ENCODE data around the gene MSMP. TPM values are rescaled to one million over a fixed set of nuclear protein-coding genes. Genes with fewer than 3 reads are reported as not detected.
A peak's percentile ranks its signal among the peaks of the same experiment; 100 is the strongest.

MSMP gene
- total and polyA plus RNA-seq, 2 donors: 0.25 TPM; not detected in 1

DNA sequence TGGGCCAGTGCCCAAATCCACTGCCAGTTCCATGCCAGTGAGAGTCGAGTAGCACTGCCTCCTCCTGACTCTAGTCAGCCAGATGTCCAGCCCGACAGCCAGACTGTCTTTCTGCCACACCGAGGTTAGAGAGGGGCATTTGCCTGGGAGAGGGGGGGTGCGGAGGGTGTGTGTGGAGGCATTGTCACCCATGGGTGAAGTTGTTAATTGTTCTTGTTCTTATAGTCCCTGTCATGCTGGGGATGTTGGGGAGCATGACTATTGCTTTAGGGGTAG lies 3.9 kb downstream of the MSMP start:
- peak overlapping the region in 1 of 2 donors; percentile 81 for H3K4me3 ChIP-seq (ENCODE audit: low read length in 2 of 2)
- H3K9me3 ChIP-seq (ENCODE audit: control insufficient read depth in 2 of 2, insufficient read depth in 1 of 2, low read length in 1 of 2): no peaks in the 10 kb centered on the region
- H3K36me3 ChIP-seq (ENCODE audit: control insufficient read depth in 2 of 2, insufficient read depth in 2 of 2, low read length in 1 of 2): peaks cover 31 to 37% of the 10 kb centered on the region in 2 donors
- no peak for DNase-seq (ENCODE audit: low read depth in 6 of 9, low spot score in 9 of 9)
- H3K4me1 ChIP-seq (ENCODE audit: control insufficient read depth in 2 of 2, insufficient read depth in 2 of 2, low read length in 2 of 2): peaks cover 25 to 32% of the 10 kb centered on the region in 2 donors
- H3K27me3 ChIP-seq (ENCODE audit: control insufficient read depth in 2 of 2, insufficient read depth in 1 of 2, low read length in 1 of 2): no peaks in the 10 kb centered on the region
- H3K27ac ChIP-seq (ENCODE audit: low read depth in 1 of 2, low read length in 1 of 2): peak overlapping the region in 1 of 2 donors; percentile 62
- WGBS: 79% methylated on average over 4 of the region's 4 CpGs

DNA sequence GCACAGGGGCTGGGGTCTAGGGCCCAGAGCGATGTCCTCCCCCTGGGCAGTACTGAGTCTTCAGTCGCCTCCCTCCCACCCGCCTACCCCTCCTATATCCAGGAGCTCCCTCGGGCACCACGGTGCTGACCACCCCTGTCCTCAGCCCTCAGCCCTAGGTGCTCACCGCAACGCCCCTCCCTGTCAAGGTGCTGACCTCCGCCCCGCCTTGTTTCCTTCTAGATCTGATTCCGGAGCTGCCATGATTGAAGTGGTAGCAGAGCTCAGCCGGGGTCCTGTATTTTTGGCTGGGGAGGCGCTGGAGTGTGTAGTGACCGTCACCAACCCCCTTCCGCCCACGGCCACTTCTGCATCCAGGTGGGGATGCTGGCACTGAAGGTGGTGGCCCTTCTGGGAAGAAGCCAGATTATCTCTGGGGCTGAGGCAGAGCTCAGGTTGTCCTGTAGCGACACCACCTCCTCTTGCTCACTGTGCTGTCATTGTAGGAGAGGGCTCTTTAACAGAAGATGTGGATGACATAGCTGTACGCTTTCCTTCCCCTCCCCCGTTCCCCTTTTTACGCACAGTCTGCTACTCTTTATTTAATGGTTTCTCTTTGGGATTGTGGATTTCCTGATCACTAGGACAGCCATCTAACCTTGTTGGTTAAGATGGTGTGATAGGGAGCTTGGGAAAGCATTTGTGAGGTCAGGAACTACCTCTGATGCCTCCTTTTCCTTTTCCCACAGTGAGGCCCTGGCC lies 4.4 kb downstream of the MSMP start:
- H3K4me1 ChIP-seq (ENCODE audit: control insufficient read depth in 2 of 2, insufficient read depth in 2 of 2, low read length in 2 of 2): peaks cover 25 to 33% of the 10 kb centered on the region in 2 donors
- H3K27ac ChIP-seq (ENCODE audit: low read depth in 1 of 2, low read length in 1 of 2): peak overlapping the region; percentile 62 to 89
- H3K27me3 ChIP-seq (ENCODE audit: control insufficient read depth in 2 of 2, insufficient read depth in 1 of 2, low read length in 1 of 2): no peaks in the 10 kb centered on the region
- H3K9me3 ChIP-seq (ENCODE audit: control insufficient read depth in 2 of 2, insufficient read depth in 1 of 2, low read length in 1 of 2): no peaks in the 10 kb centered on the region
- H3K36me3 ChIP-seq (ENCODE audit: control insufficient read depth in 2 of 2, insufficient read depth in 2 of 2, low read length in 1 of 2): peaks cover 32 to 38% of the 10 kb centered on the region in 2 donors
- H3K4me3 ChIP-seq (ENCODE audit: low read length in 2 of 2): peak overlapping the region; percentile 81 to 88
- WGBS: 9% methylated on average over 19 of the region's 19 CpGs
- DNase-seq (ENCODE audit: low read depth in 6 of 9, low spot score in 9 of 9): peak in 2 of 9 donors; percentile 47 to 66

DNA sequence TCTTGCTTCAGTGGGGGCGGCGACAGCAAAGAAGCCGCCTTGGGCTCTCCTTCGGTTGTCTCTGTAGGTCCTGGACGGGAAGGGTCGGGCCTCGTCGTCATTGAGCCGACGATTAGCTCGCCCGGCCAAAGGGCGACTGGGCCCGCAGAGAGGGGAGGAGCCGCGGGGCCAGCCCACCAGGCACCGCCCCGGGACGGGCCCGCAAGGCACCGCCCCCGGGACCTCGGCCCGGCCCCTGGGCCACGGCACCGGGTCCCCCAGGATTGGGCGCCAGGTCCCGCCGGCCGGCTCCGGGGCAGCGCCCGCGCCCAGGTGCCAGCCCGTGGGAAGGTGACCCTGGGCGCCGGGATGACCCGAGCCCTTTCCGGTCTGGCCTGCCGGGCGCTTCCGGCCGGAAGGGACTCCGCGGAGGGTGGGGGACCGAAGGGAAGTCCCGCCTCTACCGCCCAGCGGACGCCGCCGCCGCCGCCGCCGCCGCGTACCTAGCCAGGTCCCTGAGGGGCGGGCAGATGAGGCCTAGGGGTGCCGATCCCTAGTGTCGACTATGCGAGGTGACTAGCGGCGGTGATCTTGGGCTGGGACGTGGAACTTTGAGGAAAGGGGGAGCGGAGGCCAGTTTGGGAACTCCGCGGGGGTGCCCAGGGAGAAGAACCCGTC lies 5.1 kb downstream of the MSMP start, which contains the start of the genes GBA2 and RGP1:
Gene GBA2 (minus strand): TSS at position 371 of the 657 bp plus-strand sequence. CDS start 524 bp downstream, outside the sequence.
Gene RGP1 (plus strand): TSS at position 430 of the 657 bp plus-strand sequence. CDS start 469 bp downstream, outside the sequence.
- peaks cover 25 to 34% of the 10 kb centered on the region in 2 donors for H3K4me1 ChIP-seq (ENCODE audit: control insufficient read depth in 2 of 2, insufficient read depth in 2 of 2, low read length in 2 of 2)
- H3K4me3 ChIP-seq (ENCODE audit: low read length in 2 of 2): peak within 1 kb of the TSS; percentile 81 to 88
- no peaks in the 10 kb centered on the region for H3K9me3 ChIP-seq (ENCODE audit: control insufficient read depth in 2 of 2, insufficient read depth in 1 of 2, low read length in 1 of 2)
- no peaks in the 10 kb centered on the region for H3K27me3 ChIP-seq (ENCODE audit: control insufficient read depth in 2 of 2, insufficient read depth in 1 of 2, low read length in 1 of 2)
- peaks cover 37 to 42% of the 10 kb centered on the region in 2 donors for H3K36me3 ChIP-seq (ENCODE audit: control insufficient read depth in 2 of 2, insufficient read depth in 2 of 2, low read length in 1 of 2)
- peak in 5 of 9 donors; percentile 42 to 76 (median 56) for DNase-seq (ENCODE audit: low read depth in 6 of 9, low spot score in 9 of 9)
- under 1% methylated on average over 69 of the region's 69 CpGs for WGBS
- peak within 1 kb of the TSS; percentile 62 to 89 for H3K27ac ChIP-seq (ENCODE audit: low read depth in 1 of 2, low read length in 1 of 2)

DNA sequence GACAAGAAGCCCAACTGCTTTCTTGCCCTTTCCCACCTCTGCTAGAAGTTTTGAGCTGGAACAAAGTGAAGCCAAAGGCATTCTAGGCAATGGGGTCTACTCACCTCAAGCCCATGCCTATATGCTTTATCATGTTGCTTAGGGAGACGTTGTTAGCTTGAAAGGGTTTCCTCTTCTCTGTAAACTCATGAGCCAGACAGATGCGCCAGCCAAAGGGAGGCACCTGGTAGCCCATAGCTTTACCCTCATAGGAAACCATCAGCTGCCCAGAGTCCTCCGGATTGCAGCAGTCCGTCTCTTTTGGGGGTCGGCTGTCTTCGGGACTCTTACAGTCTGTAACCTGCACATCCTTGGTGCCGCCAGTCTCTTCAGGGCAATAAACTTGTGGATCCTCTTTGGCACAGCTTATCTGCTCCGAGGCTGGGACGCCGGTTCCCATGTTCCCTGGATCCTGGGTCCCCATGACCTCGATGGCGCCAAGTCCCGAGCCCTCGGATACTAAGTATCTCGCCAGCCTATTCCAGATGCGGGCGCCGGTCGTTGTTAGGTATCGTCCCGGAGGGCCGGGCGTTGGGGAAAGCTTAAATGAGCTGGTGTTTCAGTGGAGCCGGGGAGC lies 5.7 kb downstream of the MSMP start:
- H3K36me3 ChIP-seq (ENCODE audit: control insufficient read depth in 2 of 2, insufficient read depth in 2 of 2, low read length in 1 of 2): peaks cover 37 to 42% of the 10 kb centered on the region in 2 donors
- H3K27ac ChIP-seq (ENCODE audit: low read depth in 1 of 2, low read length in 1 of 2): peak overlapping the region; percentile 46 to 89
- peaks cover 25 to 34% of the 10 kb centered on the region in 2 donors for H3K4me1 ChIP-seq (ENCODE audit: control insufficient read depth in 2 of 2, insufficient read depth in 2 of 2, low read length in 2 of 2)
- no peaks in the 10 kb centered on the region for H3K27me3 ChIP-seq (ENCODE audit: control insufficient read depth in 2 of 2, insufficient read depth in 1 of 2, low read length in 1 of 2)
- DNase-seq (ENCODE audit: low read depth in 6 of 9, low spot score in 9 of 9): peak in 3 of 9 donors; percentile 40 to 65 (median 41)
- under 1% methylated on average over 24 of the region's 24 CpGs for WGBS
- no peaks in the 10 kb centered on the region for H3K9me3 ChIP-seq (ENCODE audit: control insufficient read depth in 2 of 2, insufficient read depth in 1 of 2, low read length in 1 of 2)
- H3K4me3 ChIP-seq (ENCODE audit: low read length in 2 of 2): peak overlapping the region; percentile 81 to 88

DNA sequence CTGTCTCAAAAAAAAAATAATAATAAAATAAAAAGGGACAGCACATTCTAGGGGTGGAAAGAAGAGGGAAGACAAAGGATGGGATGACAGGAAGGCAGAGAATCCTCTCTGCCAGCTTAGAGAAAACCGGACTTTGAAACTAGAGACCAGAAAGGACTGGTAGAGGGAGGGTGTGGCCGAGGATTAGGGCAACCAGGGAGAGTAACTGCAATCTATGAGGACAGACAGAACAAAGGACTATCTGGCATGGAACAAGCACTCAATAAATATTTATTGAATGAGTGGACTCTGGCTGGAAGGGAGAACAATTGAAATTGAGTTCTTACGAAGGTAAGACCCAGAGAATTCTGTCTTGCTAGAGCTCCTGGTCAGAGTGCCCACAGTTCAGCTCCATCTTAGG lies 7.5 kb downstream of the MSMP start:
- no peaks in the 10 kb centered on the region for H3K9me3 ChIP-seq (ENCODE audit: control insufficient read depth in 2 of 2, insufficient read depth in 1 of 2, low read length in 1 of 2)
- peaks cover 31 to 41% of the 10 kb centered on the region in 2 donors for H3K4me1 ChIP-seq (ENCODE audit: control insufficient read depth in 2 of 2, insufficient read depth in 2 of 2, low read length in 2 of 2)
- no peak overlapping the region for H3K27ac ChIP-seq (ENCODE audit: low read depth in 1 of 2, low read length in 1 of 2)
- no peaks in the 10 kb centered on the region for H3K27me3 ChIP-seq (ENCODE audit: control insufficient read depth in 2 of 2, insufficient read depth in 1 of 2, low read length in 1 of 2)
- H3K4me3 ChIP-seq (ENCODE audit: low read length in 2 of 2): no peak overlapping the region
- DNase-seq (ENCODE audit: low read depth in 6 of 9, low spot score in 9 of 9): no peak
- H3K36me3 ChIP-seq (ENCODE audit: control insufficient read depth in 2 of 2, insufficient read depth in 2 of 2, low read length in 1 of 2): peaks cover 28 to 33% of the 10 kb centered on the region in 2 donors
- 97% methylated on average over 3 of the region's 3 CpGs for WGBS

DNA sequence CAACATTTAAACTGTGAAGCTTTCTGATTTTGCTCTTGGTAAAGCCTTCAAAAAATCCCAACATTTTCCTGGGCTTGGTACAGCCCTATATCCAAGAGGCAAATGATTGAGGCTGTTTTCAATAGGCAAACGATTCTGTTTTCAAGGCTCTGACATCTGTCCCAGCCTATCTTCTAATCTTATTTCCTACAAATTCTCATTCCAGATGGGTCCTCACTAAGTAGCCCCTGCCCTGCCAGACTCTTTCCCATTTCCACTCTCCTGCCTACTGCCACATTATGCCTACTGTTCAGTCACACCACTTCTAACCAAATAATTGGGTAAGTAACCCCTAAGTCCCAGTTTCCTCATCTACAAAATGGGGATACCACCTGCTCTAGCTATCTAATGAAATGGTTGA lies 8.5 kb downstream of the MSMP start:
- peaks cover 31 to 44% of the 10 kb centered on the region in 2 donors for H3K4me1 ChIP-seq (ENCODE audit: control insufficient read depth in 2 of 2, insufficient read depth in 2 of 2, low read length in 2 of 2)

DNA sequence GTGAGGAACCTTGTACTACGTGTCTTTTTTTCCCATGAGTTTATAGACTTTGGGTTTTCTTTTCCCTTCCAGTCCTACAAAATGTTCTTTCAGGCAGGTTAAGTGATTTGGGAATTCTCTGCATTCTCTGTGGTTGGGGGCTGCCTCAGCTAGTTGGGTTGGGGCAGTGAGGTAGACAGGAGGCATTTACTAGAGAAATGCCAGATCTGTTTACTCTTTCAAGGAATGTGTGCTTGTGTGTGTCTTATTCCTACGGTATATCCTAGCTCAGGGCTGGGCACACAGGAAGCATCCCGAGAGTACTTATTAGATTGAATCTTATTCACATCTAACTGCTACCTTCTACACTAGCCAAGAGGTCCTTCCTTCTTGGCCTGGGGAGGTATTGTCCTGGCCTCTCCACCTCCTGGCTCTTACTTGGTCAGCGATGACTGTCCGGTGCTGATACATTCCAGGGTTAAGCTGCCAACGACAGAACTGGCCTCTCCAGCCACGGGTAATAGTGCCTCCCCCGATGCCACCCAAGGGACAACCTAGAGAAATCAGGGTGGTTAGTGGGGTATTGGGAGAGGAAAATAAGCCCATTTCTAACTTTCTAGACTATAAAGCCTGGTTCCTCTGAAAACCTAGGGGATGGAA lies 10.1 kb downstream of the MSMP start:
- DNase-seq (ENCODE audit: low read depth in 6 of 9, low spot score in 9 of 9): no peak
- Histone ChIP-seq H3K4me3 (ENCODE audit: low read length in 2 of 2) (no peak overlapping the region), H3K9me3 (ENCODE audit: control insufficient read depth in 2 of 2, insufficient read depth in 1 of 2, low read length in 1 of 2) (no peaks in the 10 kb centered on the region), H3K4me1 (ENCODE audit: control insufficient read depth in 2 of 2, insufficient read depth in 2 of 2, low read length in 2 of 2) (peaks cover 27 to 34% of the 10 kb centered on the region in 2 donors), H3K27me3 (ENCODE audit: control insufficient read depth in 2 of 2, insufficient read depth in 1 of 2, low read length in 1 of 2) (no peaks in the 10 kb centered on the region), H3K27ac (ENCODE audit: low read depth in 1 of 2, low read length in 1 of 2) (no peak overlapping the region), H3K36me3 (ENCODE audit: control insufficient read depth in 2 of 2, insufficient read depth in 2 of 2, low read length in 1 of 2) (peaks cover 42 to 50% of the 10 kb centered on the region in 2 donors)
- WGBS: 98% methylated on average over 8 of the region's 8 CpGs

More for the DNA sequence above, 8.5 kb downstream of the MSMP start:
- WGBS: 99% methylated on average over 1 of the region's 1 CpG
- H3K27me3 ChIP-seq (ENCODE audit: control insufficient read depth in 2 of 2, insufficient read depth in 1 of 2, low read length in 1 of 2): no peaks in the 10 kb centered on the region
- DNase-seq (ENCODE audit: low read depth in 6 of 9, low spot score in 9 of 9): no peak
- no peak overlapping the region for H3K27ac ChIP-seq (ENCODE audit: low read depth in 1 of 2, low read length in 1 of 2)
- H3K36me3 ChIP-seq (ENCODE audit: control insufficient read depth in 2 of 2, insufficient read depth in 2 of 2, low read length in 1 of 2): peaks cover 26 to 35% of the 10 kb centered on the region in 2 donors
- H3K9me3 ChIP-seq (ENCODE audit: control insufficient read depth in 2 of 2, insufficient read depth in 1 of 2, low read length in 1 of 2): no peaks in the 10 kb centered on the region
- H3K4me3 ChIP-seq (ENCODE audit: low read length in 2 of 2): no peak overlapping the region

DNA sequence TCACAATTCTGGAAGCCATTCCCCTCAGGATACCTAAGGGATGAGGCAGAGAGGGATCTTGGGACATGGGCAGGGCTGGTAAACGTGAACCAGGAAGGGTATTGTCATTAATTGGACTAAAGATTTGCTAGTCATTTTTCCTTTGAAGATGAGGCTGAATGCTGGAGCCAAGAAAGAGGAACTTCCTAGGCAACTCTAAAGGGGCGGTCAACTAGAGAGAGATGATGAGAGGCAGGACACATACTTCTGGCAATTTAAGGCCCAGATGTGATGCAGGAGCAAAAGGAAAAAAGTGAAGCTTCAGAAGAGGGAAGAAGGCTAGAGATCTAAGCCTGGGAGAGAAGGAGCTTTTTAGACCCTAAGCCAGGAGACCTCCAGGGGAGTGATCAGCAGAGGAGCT lies 10.6 kb downstream of the MSMP start:
- no peak for DNase-seq (ENCODE audit: low read depth in 6 of 9, low spot score in 9 of 9)
- no peak overlapping the region for H3K4me3 ChIP-seq (ENCODE audit: low read length in 2 of 2)
- no peaks in the 10 kb centered on the region for H3K27me3 ChIP-seq (ENCODE audit: control insufficient read depth in 2 of 2, insufficient read depth in 1 of 2, low read length in 1 of 2)
- H3K27ac ChIP-seq (ENCODE audit: low read depth in 1 of 2, low read length in 1 of 2): no peak overlapping the region
- no peaks in the 10 kb centered on the region for H3K9me3 ChIP-seq (ENCODE audit: control insufficient read depth in 2 of 2, insufficient read depth in 1 of 2, low read length in 1 of 2)
- WGBS: 91% methylated on average over 2 of the region's 2 CpGs
- H3K36me3 ChIP-seq (ENCODE audit: control insufficient read depth in 2 of 2, insufficient read depth in 2 of 2, low read length in 1 of 2): peaks cover 47 to 56% of the 10 kb centered on the region in 2 donors
- H3K4me1 ChIP-seq (ENCODE audit: control insufficient read depth in 2 of 2, insufficient read depth in 2 of 2, low read length in 2 of 2): peaks cover 27 to 32% of the 10 kb centered on the region in 2 donors

All from thymus (tissue), 11 donors.